HG03060 (cell line): ENCODE results near the gene HOXA9.

Source experiments
- ATAC-seq: cut with Tn5 transposase; IDR thresholded peaks from one replicate; pipeline ENCODE4 v1.9.1; 2021; ENCODE audit warnings: low read depth, moderate number of reproducible peaks; ENCODE audit not compliant: unreplicated experiment

Gene HOXA9

GRCh38 chr7:27179030-27179429, 13.7 kb upstream of the HOXA9 start:
- ATAC-seq = no peak

GRCh38 chr7:27178366-27178765, 13.0 kb upstream of the HOXA9 start:
- no peak for ATAC-seq

- ATAC-seq = no peak
Observed at GRCh38 chr7:27177795-27178320, 12.5 kb upstream of the HOXA9 start.

GRCh38 chr7:27176962-27177794, 11.8 kb upstream of the HOXA9 start:
- no peak for ATAC-seq

GRCh38 chr7:27176524-27176845, 11.1 kb upstream of the HOXA9 start:
- no peak for ATAC-seq

- no peak for ATAC-seq
Observed at GRCh38 chr7:27175626-27176523, 10.5 kb upstream of the HOXA9 start.

GRCh38 chr7:27174874-27175625, 9.7 kb upstream of the HOXA9 start:
- no peak for ATAC-seq

GRCh38 chr7:27173956-27174873, 8.9 kb upstream of the HOXA9 start, which contains the start of gene HOXA10:
Gene HOXA10 (minus strand): TSS chr7:27174320. CDS start chr7:27174306, 14 bp downstream.
- no peak for ATAC-seq

- no peak for ATAC-seq
Observed at GRCh38 chr7:27173511-27173955, 8.2 kb upstream of the HOXA9 start.

GRCh38 chr7:27172823-27173510, 7.6 kb upstream of the HOXA9 start:
- no peak for ATAC-seq

- no peak for ATAC-seq
Observed at GRCh38 chr7:27172315-27172774, 7.0 kb upstream of the HOXA9 start.

- no peak for ATAC-seq
Observed at GRCh38 chr7:27171637-27172314, 6.4 kb upstream of the HOXA9 start.

- no peak for ATAC-seq
Observed at GRCh38 chr7:27171325-27171636, 5.9 kb upstream of the HOXA9 start.

- no peak for ATAC-seq
Observed at GRCh38 chr7:27170426-27171324, 5.3 kb upstream of the HOXA9 start.

GRCh38 chr7:27169658-27170425, 4.5 kb upstream of the HOXA9 start:
- ATAC-seq = no peak

GRCh38 chr7:27168265-27168947, 3.1 kb upstream of the HOXA9 start:
- ATAC-seq = no peak
